Gastrocnemius medialis (tissue), 4 donors: Measurements from ENCODE around the gene MCUR1.

Experiments used
- POLR2A ChIP-seq, 2 donors: fragments of 450-650 bp; IDR thresholded peaks; one replicate each; pipeline ENCODE4 v1.6.1; 2017; ENCODE audit warnings: antibody characterized with exemption in 2 of 2, mild to moderate bottlenecking in 2 of 2, moderate library complexity in 2 of 2
- TF ChIP-seq, protein P1 (sequence below), 5 experiments: fragments of 450-650 bp in 3 of 5; fragments of 200-600 bp in 2 of 5; sonication (generic) in 2 of 5; IDR thresholded peaks in 4 of 5; conservative IDR thresholded peaks in 1 of 5; 1 replicate in 4 of 5; 2 replicates in 1 of 5; pipeline ENCODE4 v1.5.1; 2016 to 2019; ENCODE audit warnings: antibody characterized with exemption in 5 of 5, mild to moderate bottlenecking in 3 of 5, moderate library complexity in 3 of 5

- TF ChIP-seq, protein P1, sequence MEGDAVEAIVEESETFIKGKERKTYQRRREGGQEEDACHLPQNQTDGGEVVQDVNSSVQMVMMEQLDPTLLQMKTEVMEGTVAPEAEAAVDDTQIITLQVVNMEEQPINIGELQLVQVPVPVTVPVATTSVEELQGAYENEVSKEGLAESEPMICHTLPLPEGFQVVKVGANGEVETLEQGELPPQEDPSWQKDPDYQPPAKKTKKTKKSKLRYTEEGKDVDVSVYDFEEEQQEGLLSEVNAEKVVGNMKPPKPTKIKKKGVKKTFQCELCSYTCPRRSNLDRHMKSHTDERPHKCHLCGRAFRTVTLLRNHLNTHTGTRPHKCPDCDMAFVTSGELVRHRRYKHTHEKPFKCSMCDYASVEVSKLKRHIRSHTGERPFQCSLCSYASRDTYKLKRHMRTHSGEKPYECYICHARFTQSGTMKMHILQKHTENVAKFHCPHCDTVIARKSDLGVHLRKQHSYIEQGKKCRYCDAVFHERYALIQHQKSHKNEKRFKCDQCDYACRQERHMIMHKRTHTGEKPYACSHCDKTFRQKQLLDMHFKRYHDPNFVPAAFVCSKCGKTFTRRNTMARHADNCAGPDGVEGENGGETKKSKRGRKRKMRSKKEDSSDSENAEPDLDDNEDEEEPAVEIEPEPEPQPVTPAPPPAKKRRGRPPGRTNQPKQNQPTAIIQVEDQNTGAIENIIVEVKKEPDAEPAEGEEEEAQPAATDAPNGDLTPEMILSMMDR (IDR thresholded peaks at IDR 0.05 in 4 of 5, conservative IDR thresholded peaks at IDR 0.05 in 1 of 5): no peak
- no peak for TF ChIP-seq POLR2A (IDR thresholded peaks at IDR 0.05)
These were observed 25.5 kb downstream of the MCUR1 start for GRCh38 chr6:13788820-13789219.
